B cell (primary cell): Measurements from ENCODE around the gene TMEM109. TPM values are rescaled to one million over a fixed set of nuclear protein-coding genes. Genes with fewer than 3 reads are reported as not detected.

Source experiments
- ATAC-seq: fragments of 200-7000 bp; cut with Tn5 transposase; one replicate; pipeline ENCODE4 v1.10.0; 2021; ENCODE audit warnings: low read depth, mild to moderate bottlenecking, moderate number of reproducible peaks, moderate library complexity
- CTCF ChIA-PET: fragments of 350-600 bp; sonication (Branson Sonifier 250); formaldehyde crosslinking; loops from one replicate; lab custom pipeline; 2021; ENCODE audit warnings: antibody characterized with exemption, inconsistent platforms; lab: Charles Lee
- POLR2A ChIA-PET: fragments of 350-600 bp; sonication (Branson Sonifier 250); formaldehyde crosslinking; loops from one replicate; lab custom pipeline; 2021; ENCODE audit warnings: antibody characterized with exemption; lab: Charles Lee
- DNase-seq: peaks from one replicate; pipeline ENCODE4 v3.0.0; 2013
- H2AFZ ChIP-seq: 2 replicates; pipeline ENCODE4 v1.6.1; 2012; ENCODE audit warnings: mild to moderate bottlenecking, low read depth, low read length; ENCODE audit not compliant: insufficient read depth, poor library complexity, severe bottlenecking
- H3K27ac ChIP-seq, 2 donors: 1 replicate in 1 of 2; 2 replicates in 1 of 2; pipeline ENCODE4 v1.5.1; 2012 to 2013; ENCODE audit warnings: low read length in 2 of 2, mild to moderate bottlenecking in 2 of 2, moderate library complexity in 1 of 2
- H3K27me3 ChIP-seq, 4 experiments: fragments of 200-600 bp in 1 of 4; sonication (generic) in 1 of 4; replicated peaks in 1 of 4; 1 replicate in 2 of 4; 2 replicates in 2 of 4; pipeline versions ENCODE4 v1.6.1 to v1.7.0; 2013 to 2016; ENCODE audit warnings: low read length in 3 of 4, mild to moderate bottlenecking in 2 of 4, mixed read lengths in 1 of 4, moderate library complexity in 1 of 4; ENCODE audit not compliant: insufficient read depth in 4 of 4, control insufficient read depth in 3 of 4; ENCODE audit errors: control extremely low read depth in 1 of 4
- H3K36me3 ChIP-seq, 2 experiments: replicated peaks in 1 of 2; 1 replicate in 1 of 2; 2 replicates in 1 of 2; pipeline versions ENCODE4 v1.6.1 to v1.7.1; 2013; ENCODE audit warnings: low read length in 1 of 2; ENCODE audit not compliant: insufficient read depth in 2 of 2, control insufficient read depth in 1 of 2; ENCODE audit errors: control extremely low read depth in 1 of 2, extremely low read depth in 1 of 2
- H3K4me1 ChIP-seq, 2 donors: fragments of 200-600 bp in 1 of 2; sonication (generic) in 1 of 2; 1 replicate in 1 of 2; 2 replicates in 1 of 2; pipeline versions ENCODE4 v1.5.1 to v1.6.1; 2013 to 2017; ENCODE audit warnings: low read length in 2 of 2; ENCODE audit not compliant: control insufficient read depth in 2 of 2, insufficient read depth in 2 of 2
- H3K4me2 ChIP-seq: replicated peaks from 2 replicates; pipeline ENCODE3; 2012; ENCODE audit warnings: mild to moderate bottlenecking, low read depth, low read length; ENCODE audit not compliant: poor library complexity, severe bottlenecking
- H3K4me3 ChIP-seq, 5 experiments: fragments of 200-600 bp in 1 of 5; sonication (generic) in 1 of 5; 1 replicate in 3 of 5; 2 replicates in 2 of 5; pipeline versions ENCODE4 v1.5.1 to v1.7.0; 2011 to 2016; ENCODE audit warnings: low read length in 4 of 5, mild to moderate bottlenecking in 4 of 5, low read depth in 2 of 5, control low read depth in 1 of 5, moderate library complexity in 1 of 5; ENCODE audit not compliant: insufficient read depth in 1 of 5; ENCODE audit errors: control extremely low read depth in 1 of 5, extremely low read depth in 1 of 5
- H3K79me2 ChIP-seq: fragments of 200-600 bp; sonication (generic); one replicate; pipeline ENCODE4 v1.6.0; 2016; ENCODE audit warnings: low read length; ENCODE audit not compliant: control insufficient read depth, insufficient read depth
- H3K9ac ChIP-seq: fragments of 200-600 bp; sonication (generic); 2 replicates; pipeline ENCODE4 v1.6.1; 2017; ENCODE audit warnings: mild to moderate bottlenecking, low read length, moderate library complexity
- H3K9me3 ChIP-seq, 3 donors: one replicate each; pipeline versions ENCODE4 v1.6.1 to v1.7.1; 2013; ENCODE audit warnings: low read length in 2 of 3; ENCODE audit not compliant: control insufficient read depth in 2 of 3, insufficient read depth in 1 of 3; ENCODE audit errors: control extremely low read depth in 1 of 3
- H4K20me1 ChIP-seq: 2 replicates; pipeline ENCODE4 v1.6.0; 2012; ENCODE audit warnings: mild to moderate bottlenecking, low read length; ENCODE audit not compliant: insufficient read depth, control insufficient read depth, poor library complexity, severe bottlenecking
- H3K27ac Mint-ChIP-seq: one replicate; pipeline ENCODE4 v1.8.0; 2021; ENCODE audit warnings: mixed read lengths
- H3K27me3 Mint-ChIP-seq: one replicate; pipeline ENCODE4 v1.8.0; 2021; ENCODE audit warnings: mixed read lengths
- H3K4me1 Mint-ChIP-seq: one replicate; pipeline ENCODE4 v1.8.0; 2021; ENCODE audit warnings: mixed read lengths
- H3K4me3 Mint-ChIP-seq: one replicate; pipeline ENCODE4 v1.8.0; 2021; ENCODE audit warnings: mixed read lengths
- H3K9me3 Mint-ChIP-seq: one replicate; pipeline ENCODE4 v1.8.0; 2022; ENCODE audit warnings: mixed read lengths; ENCODE audit not compliant: insufficient read depth
- CTCF ChIP-seq: fragments of 200-600 bp; IDR thresholded peaks from one replicate; pipeline ENCODE4 v1.8.0; 2022; ENCODE audit warnings: antibody characterized with exemption, mild to moderate bottlenecking
- EZH2 ChIP-seq: IDR thresholded peaks from 2 replicates; pipeline ENCODE4 v1.6.1; 2012; ENCODE audit warnings: borderline replicate concordance, low read depth, mild to moderate bottlenecking, moderate library complexity, low read length; ENCODE audit not compliant: insufficient read depth, poor library complexity, severe bottlenecking
- WGBS: methylation state at CpG from one replicate; pipeline ENCODE4 v1.1.5; 2013; ENCODE audit warnings: missing lambda C conversion rate; ENCODE audit not compliant: insufficient coverage; 5-methylcytosine and 5-hydroxymethylcytosine counted together
- intact Hi-C: fragments of 100-400 bp; cut with micrococcal nuclease; formaldehyde crosslinking; loops from one replicate; pipeline ENCODE4 v1.10.0; 2022
- polyA plus RNA-seq: library from polyadenylated mRNA; depleted of rRNA; stranded (reverse); fragments of >200 nt; gene quantifications from 2 replicates; pipeline ENCODE4 v1.2.3, GENCODE V29; 2012
- total RNA-seq, 2 donors: library from RNA; stranded (reverse); fragments of 120-200 nt in 1 of 2; gene quantifications; 1 replicate in 1 of 2; 2 replicates in 1 of 2; pipeline versions ENCODE4 v1.2.3 to v1.2.4, GENCODE V29; 2013 to 2022

TMEM109 gene
- total and polyA plus RNA-seq, 2 donors (not counting 1 experiment from before 2014, with no cell fraction given), result 32.0 to 99.4 TPM

- Histone ChIP-seq H3K27me3 (peaks cover 0 to 22% (median 6%) of the 10 kb centered on the region in 4 experiments), H3K9me3 (no peaks in the 10 kb centered on the region), H3K36me3 (peaks cover 0 to 43% of the 10 kb centered on the region in 2 experiments), H3K4me3 (no peak overlapping the region), H2AFZ (no peak overlapping the region), H3K27ac (no peak overlapping the region), H3K4me2 (peak overlapping the region; percentile 53), H3K9ac (no peak overlapping the region), H3K79me2 (peaks cover 59% of the 10 kb centered on the region), H4K20me1 (peaks cover 78% of the 10 kb centered on the region), H3K4me1 (peaks cover 56 to 67% of the 10 kb centered on the region in 2 donors)
- DNase-seq (no peak), ATAC-seq (no peak)
- TF ChIP-seq CTCF (no peak), EZH2 (no peak)
- POLR2A ChIA-PET, result interaction anchor here (0.6 to 8.3 kb wide), 2 partner anchors 12 to 1868 kb away, joined by 3 to 96 read pairs; no protein-coding TSS in a partner anchor
- 80% methylated on average over 1 of the region's 2 CpGs for WGBS
- intact Hi-C loops, result loop anchor here (5.0 to 10.0 kb wide), 3 partner anchors 435 to 1255 kb away; partner anchors contain the start of genes FTH1 and PATL1
- Mint-ChIP-seq H3K27ac (no peak overlapping the region), H3K9me3 (no peaks in the 10 kb centered on the region), H3K4me3 (no peak overlapping the region), H3K4me1 (peaks cover 65% of the 10 kb centered on the region), H3K27me3 (no peaks in the 10 kb centered on the region)
- CTCF ChIA-PET, result interaction anchor here (1.5 to 11.8 kb wide), 5 partner anchors 10 to 210 kb away, joined by 3 to 129 read pairs (median 5); partner anchors contain the start of gene PRPF19
Measured at GRCh38 chr11:60919956-60920355, 6.0 kb downstream of the TMEM109 start.

- TF ChIP-seq EZH2, result no peak
- TF ChIP-seq CTCF, result no peak
- H2AFZ ChIP-seq, result no peak overlapping the region
- no peak overlapping the region for H3K9ac ChIP-seq
- no peaks in the 10 kb centered on the region for H3K9me3 Mint-ChIP-seq
- peaks cover 78% of the 10 kb centered on the region for H4K20me1 ChIP-seq
- CTCF ChIA-PET, result interaction anchor here (0.6 to 11.8 kb wide), 3 partner anchors 19 to 143 kb away, joined by 4 to 129 read pairs (median 4); partner anchors contain the start of gene PRPF19
- peaks cover 63% of the 10 kb centered on the region for H3K4me1 Mint-ChIP-seq
- no peak overlapping the region for H3K27ac Mint-ChIP-seq
- no peak overlapping the region for H3K4me3 Mint-ChIP-seq
- H3K9me3 ChIP-seq, result peaks cover 0 to 4% (median 0%) of the 10 kb centered on the region in 3 donors
- ATAC-seq (no peak), DNase-seq (no peak)
- peaks cover 55 to 66% of the 10 kb centered on the region in 2 donors for H3K4me1 ChIP-seq
- intact Hi-C loops, result no loop called here
- H3K27ac ChIP-seq, result no peak overlapping the region
- POLR2A ChIA-PET, result interaction anchor here (1.1 to 8.3 kb wide), 2 partner anchors 11 kb away, joined by 3 to 96 read pairs; no protein-coding TSS in a partner anchor
- H3K36me3 ChIP-seq, result peaks cover 0 to 43% of the 10 kb centered on the region in 2 experiments
- H3K4me3 ChIP-seq, result no peak overlapping the region
- no peak overlapping the region for H3K4me2 ChIP-seq
- H3K27me3 ChIP-seq, result peaks cover 0 to 30% (median 7%) of the 10 kb centered on the region in 4 experiments
- H3K79me2 ChIP-seq, result peaks cover 49% of the 10 kb centered on the region
- WGBS, result 98% methylated on average over 5 of the region's 11 CpGs
- peaks cover 7% of the 10 kb centered on the region for H3K27me3 Mint-ChIP-seq
Measured at GRCh38 chr11:60921259-60921658, 7.3 kb downstream of the TMEM109 start.
